Mucosa of descending colon (tissue), 3 donors: Measurements from ENCODE around the gene ERBB4. TPM values are rescaled to one million over a fixed set of nuclear protein-coding genes. Genes with fewer than 3 reads are reported as not detected.

Source experiments
- ATAC-seq: fragments of 200-7000 bp; cut with Tn5 transposase; one replicate; pipeline ENCODE4 v1.9.1; 2020; ENCODE audit warnings: mild to moderate bottlenecking, moderate library complexity
- DNase-seq, 3 donors: peaks; one replicate each; pipeline ENCODE4 v3.0.0-alpha.2; 2020
- H3K36me3 ChIP-seq: fragments of 200-600 bp; one replicate; pipeline ENCODE4 v1.8.0; 2021; ENCODE audit warnings: low read depth, mild to moderate bottlenecking
- H3K4me1 ChIP-seq: fragments of 200-600 bp; one replicate; pipeline ENCODE4 v1.8.0; 2021; ENCODE audit warnings: low read depth, mild to moderate bottlenecking
- H3K4me3 ChIP-seq: fragments of 200-600 bp; one replicate; pipeline ENCODE4 v1.8.0; 2021; ENCODE audit warnings: mild to moderate bottlenecking
- H3K9me3 ChIP-seq: fragments of 200-600 bp; one replicate; pipeline ENCODE4 v1.8.0; 2021; ENCODE audit warnings: mild to moderate bottlenecking
- CTCF ChIP-seq: fragments of 200-600 bp; IDR thresholded peaks from one replicate; pipeline ENCODE4 v1.8.0; 2022; ENCODE audit warnings: antibody characterized with exemption, mild to moderate bottlenecking
- intact Hi-C, 2 donors: fragments of 100-400 bp; cut with DNase I in 1 of 2; cut with micrococcal nuclease in 1 of 2; formaldehyde crosslinking; loops; one replicate each; pipeline versions ENCODE4 v1.11.0 to v1.11.1; 2022; cut with DNase I, micrococcal nuclease
- total RNA-seq, 3 donors: library from RNA; stranded (reverse); fragmentation: NEBNext Ultra II Directional in 2 of 3; extraction: Animal tissue kit (Norgen Biotek cat#: 25700) in 2 of 3; gene quantifications; one replicate each; pipeline versions ENCODE4 v1.2.1 to v1.2.4, GENCODE V29; 2021 to 2023
- donor health status: DM: no; HTN: no; CAD: no; lungs with moderate emphysema.
- donor health status: DM: no; HTN: no; CAD: no.
- donor health status: DM: no; HTN: yes; CAD: no.

ERBB4 gene
- total RNA-seq, 3 donors from 2014 or later, result 0.05 to 0.25 TPM; not detected in 1

GRCh38 chr2:212532585-212532984 is 6.0 kb downstream of the ERBB4 start:
- DNase-seq (no peak), ATAC-seq (no peak)
- TF ChIP-seq CTCF, result no peak
- Histone ChIP-seq H3K9me3 (no peaks in the 10 kb centered on the region), H3K36me3 (no peaks in the 10 kb centered on the region), H3K4me3 (no peak overlapping the region), H3K4me1 (peaks cover 10% of the 10 kb centered on the region)
- intact Hi-C loops, result no loop called here

- no peak for DNase-seq
- no peak for ATAC-seq
- intact Hi-C loops, result no loop called here
- Histone ChIP-seq H3K9me3 (no peaks in the 10 kb centered on the region), H3K4me3 (no peak overlapping the region), H3K36me3 (no peaks in the 10 kb centered on the region), H3K4me1 (peaks cover 7% of the 10 kb centered on the region)
- TF ChIP-seq CTCF, result no peak
Observed at GRCh38 chr2:212532087-212532486, 6.5 kb downstream of the ERBB4 start.

- Histone ChIP-seq H3K9me3 (no peaks in the 10 kb centered on the region), H3K4me3 (no peak overlapping the region), H3K4me1 (peaks cover 1% of the 10 kb centered on the region), H3K36me3 (no peaks in the 10 kb centered on the region)
- TF ChIP-seq CTCF, result no peak
- intact Hi-C loops, result no loop called here
- ATAC-seq (no peak), DNase-seq (no peak)
Observed at GRCh38 chr2:212531499-212531898, 7.1 kb downstream of the ERBB4 start.

- intact Hi-C loops, result no loop called here
- Histone ChIP-seq H3K36me3 (no peaks in the 10 kb centered on the region), H3K9me3 (no peaks in the 10 kb centered on the region), H3K4me3 (no peak overlapping the region), H3K4me1 (no peaks in the 10 kb centered on the region)
- ATAC-seq, result no peak
- no peak for TF ChIP-seq CTCF
- no peak for DNase-seq
Observed at GRCh38 chr2:212530991-212531390, 7.6 kb downstream of the ERBB4 start.

- DNase-seq (no peak), ATAC-seq (no peak)
- no peak for TF ChIP-seq CTCF
- Histone ChIP-seq H3K36me3 (no peaks in the 10 kb centered on the region), H3K4me3 (no peak overlapping the region), H3K9me3 (no peaks in the 10 kb centered on the region), H3K4me1 (no peaks in the 10 kb centered on the region)
- intact Hi-C loops, result no loop called here
Observed at GRCh38 chr2:212530373-212530772, 8.2 kb downstream of the ERBB4 start.
